UCSD-AML1 (cell line): ENCODE results near the gene LRRTM3.

Source experiments
- DNase-seq: peaks from one replicate; lab custom pipeline; 2025; ENCODE audit not compliant: unreplicated experiment; lab: John Stamatoyannopoulos, UW

The LRRTM3 gene

DNA sequence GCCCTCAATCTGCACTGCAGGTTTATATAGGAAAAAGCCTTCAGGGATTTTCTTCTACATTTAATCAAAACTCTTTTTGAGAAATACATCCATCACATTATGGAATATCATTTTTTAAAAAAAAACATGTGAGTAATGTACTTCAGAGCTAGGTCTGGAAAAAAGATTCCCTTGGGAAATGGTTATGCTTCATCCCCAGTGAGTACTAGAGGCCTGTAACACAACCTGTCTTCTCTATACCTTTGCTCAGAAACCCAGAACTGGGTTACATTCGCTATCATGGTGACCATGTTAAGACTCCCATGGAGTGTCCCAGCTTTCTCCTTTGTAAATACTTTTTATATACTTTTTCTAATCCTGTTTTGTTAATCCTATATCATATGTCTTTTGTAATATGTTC, 186.9 kb downstream of the LRRTM3 start:
- no peak for DNase-seq

DNA sequence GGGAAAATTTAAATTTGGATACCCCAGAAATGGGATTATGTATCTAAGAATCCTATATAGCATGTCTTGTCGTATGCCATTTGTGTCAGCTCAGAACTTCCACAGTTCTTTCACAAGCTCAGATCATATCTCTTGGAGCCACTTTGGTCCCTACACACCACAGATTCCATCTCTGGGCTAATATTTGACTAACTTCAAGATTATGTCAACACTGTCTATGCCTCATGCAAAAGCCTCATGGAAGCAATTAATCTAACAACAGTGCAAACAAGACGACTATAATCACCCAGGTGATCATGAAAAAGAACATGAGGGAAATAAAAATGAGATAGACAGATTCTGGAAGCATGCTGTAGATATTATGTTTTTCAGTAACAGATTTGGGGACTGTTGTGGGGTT, 189.1 kb downstream of the LRRTM3 start:
- no peak for DNase-seq

DNA sequence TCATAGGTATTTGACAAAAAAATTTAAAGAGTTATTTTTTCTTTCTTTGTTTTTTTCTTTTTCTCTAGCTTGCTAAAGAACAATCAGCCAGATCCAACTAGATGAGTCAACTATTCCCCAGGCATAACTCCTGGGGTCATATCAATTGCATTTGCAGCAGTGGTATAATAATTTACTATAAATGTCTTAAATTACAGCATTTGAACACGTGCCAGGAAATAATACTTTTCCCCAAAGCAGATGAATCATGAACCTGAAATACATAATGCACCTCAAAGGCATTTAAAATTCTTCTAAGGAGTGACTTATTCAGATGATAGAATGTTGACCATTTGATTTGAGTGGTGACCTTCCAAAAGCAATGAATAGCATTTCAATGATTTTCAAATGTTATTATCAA, 190.1 kb downstream of the LRRTM3 start:
- no peak for DNase-seq

DNA sequence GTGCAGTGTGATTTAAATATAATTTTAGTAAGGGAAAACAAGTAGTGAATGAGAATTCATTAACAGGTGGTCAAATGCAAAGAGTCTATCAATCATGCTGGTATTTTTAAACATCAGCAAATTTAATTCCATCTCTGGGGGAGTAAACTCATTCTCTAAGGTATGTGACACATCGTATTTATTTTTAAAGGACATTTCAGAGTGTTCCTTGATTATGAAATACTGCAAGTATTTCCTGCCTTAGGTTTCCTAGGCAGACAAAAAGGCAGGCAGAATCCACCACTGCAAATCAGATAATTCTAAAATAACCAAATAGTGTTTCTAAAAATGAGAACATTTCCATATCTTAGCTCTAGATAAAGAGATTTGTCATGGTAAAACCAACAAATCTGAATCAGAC, 193.8 kb downstream of the LRRTM3 start:
- no peak for DNase-seq

DNA sequence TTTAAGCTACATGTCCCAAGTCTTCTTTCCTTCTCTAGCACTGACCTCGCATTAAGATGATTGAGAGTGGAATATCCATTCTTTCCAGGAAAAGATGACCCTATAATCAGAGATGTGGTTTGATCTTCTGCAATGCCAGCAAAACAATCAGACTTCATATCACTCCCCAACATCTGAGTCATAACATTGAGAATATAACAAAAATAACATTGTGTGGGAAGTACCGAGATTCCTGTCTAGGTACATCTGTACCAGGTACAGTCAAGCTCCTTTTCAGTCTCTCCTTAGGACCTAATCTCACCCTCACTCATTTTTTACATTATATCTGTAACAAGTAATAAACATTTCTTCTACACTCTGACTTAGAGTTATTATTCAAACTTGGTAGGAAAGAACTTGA, 201.6 kb downstream of the LRRTM3 start:
- no peak for DNase-seq

DNA sequence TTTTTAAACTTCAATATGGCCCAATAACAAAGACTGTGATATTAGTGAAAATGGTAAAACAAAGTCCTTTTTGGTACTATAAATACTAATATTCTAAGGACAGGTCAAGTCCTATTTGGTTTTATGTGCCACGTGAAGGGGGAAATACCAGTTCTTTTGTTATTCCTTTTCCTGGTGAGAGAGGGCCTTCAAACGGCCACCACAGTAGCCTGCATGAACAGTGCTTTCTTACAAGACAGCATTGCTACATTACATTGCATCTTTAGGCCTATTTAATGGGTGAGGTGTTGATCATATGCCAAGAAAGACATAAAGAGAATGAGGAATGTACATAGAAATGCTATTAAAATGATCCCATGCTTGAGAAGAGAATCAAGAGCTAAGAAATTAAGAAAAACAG, 214.8 kb downstream of the LRRTM3 start:
- no peak for DNase-seq

DNA sequence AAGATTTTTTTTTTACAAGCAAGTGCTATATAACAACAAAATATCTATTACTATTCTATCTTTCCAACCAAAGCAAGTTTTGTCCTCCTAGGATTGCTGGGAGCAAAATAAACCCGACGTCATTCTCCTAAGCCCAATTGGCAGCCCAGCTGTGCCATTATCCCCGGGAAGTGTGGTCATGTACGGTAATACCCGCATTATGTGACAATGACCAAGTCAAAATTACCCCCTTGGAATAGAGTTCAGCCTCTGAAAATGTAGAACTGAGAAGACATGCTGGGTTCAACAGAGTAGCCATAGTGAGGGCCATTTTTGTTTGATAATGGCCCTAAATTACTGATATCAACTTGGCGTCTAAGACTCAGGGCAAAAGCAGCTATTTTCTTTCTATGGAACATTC, 215.5 kb downstream of the LRRTM3 start:
- DNase-seq: no peak

DNA sequence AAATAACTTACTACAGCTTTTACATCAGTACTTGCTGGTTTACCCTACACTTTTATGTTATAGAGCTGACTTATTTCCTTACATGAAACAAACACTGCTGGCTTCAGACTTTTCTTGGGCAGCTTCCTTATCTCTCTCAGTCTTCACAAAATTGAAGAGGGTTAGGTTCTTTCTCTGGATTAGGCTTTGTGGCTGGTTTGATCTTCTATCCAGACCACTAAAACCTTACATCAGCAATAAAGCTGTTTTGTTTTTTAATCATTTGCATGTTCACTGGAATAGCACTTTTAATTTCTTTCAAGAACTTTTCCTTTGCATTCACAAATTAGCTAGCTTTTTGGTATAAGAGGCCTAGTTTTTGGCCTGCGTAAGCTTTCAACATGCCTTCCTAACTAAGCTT, 218.7 kb downstream of the LRRTM3 start:
- DNase-seq: no peak
